ENCODE results near the gene CPNE5.

The CPNE5 gene

GRCh38 chr6:36787210-36787609 is 52.0 kb downstream of the CPNE5 start:
- DNase-seq: no peak

GRCh38 chr6:36786055-36786675 is 53.1 kb downstream of the CPNE5 start:
- DNase-seq: no peak

DNA sequence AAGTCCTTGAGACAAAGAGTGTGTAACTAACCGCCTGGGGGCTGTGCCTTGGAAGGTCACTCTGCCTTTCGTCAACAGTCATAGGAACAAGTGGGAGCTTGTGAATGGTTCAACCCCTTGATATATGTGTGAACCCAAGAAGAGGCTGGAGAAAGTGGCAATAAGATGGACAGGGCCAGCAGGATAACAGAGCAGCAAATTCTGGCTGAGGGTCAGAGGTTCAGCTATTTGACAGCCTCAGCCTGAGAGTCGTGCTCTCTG is 54.9 kb downstream of the CPNE5 start:
- no peak for DNase-seq

GRCh38 chr6:36783603-36784375 is 55.5 kb downstream of the CPNE5 start:
- DNase-seq: no peak

DNA sequence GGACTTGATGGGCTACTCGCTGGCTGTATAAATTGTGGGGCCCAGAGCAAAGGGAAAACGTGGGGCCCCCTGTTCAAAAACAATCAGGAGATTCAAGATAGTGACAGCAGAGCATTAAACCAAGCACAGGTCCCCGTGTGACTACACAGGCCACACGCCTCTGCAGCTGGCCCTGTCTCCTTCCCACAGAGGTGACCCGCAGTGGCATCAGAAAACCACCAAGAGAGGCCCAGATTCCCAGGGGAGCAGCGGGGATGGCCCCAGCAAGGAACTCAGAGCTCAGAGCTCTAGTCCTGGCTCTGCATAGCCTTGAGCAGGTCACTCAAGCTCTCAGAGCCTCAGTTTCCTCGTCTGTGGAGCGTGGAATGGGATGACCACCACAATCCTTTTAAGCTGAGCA is 57.6 kb downstream of the CPNE5 start:
- DNase-seq: no peak

DNA sequence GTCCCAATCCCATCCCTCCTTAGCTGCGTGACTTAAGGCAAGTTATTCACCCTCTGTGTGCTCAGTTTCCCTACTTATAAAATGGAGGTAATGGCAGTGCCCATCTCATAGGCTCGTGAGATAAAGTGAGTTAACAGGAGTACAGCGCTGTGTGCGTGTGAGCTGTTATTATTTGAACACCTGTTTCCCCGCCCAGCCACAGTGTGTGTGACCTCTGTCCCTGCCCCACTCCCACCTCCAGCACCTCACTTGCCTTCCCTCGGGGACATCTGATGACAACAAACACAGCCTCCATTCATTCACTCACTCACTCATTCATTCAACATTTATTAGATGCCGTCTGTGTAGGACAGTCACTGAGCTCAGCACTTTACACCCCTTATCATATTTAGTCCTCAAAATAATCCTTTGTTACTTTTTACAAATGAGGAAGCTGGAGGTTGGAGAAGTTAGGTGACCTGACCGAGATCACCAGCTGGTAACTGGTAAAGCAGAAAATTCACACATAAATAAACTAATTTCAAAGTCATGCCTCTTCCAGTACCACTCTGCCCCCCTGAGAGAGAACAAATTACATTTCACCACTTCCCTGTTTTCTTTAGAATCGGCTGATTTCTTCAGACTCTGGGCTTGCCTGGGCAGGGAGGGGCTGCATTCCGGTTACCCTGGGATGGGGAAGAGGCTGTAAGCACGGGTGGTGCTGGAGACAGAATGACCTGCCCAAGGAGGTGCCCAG is 58.6 kb downstream of the CPNE5 start:
- no peak for DNase-seq

DNA sequence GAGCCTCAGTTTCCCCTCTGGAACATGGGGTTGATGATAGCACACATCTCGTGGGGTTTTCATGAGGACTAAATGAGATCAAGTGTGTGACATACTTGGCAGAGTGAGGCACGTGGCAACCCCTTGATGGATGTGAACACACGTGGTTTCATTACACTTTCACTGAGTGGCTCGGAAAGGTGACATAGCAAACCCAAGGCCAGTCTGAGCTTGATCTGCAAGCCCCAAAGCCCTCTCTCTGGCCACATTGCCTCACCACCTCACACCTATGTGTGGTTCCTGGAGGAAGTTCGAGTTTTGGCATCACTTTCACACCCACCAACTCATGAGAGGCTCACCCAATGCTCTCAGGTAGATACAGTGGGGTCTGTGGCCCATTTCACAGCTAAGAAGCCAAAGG is 60.0 kb downstream of the CPNE5 start:
- DNase-seq: no peak

GRCh38 chr6:36777801-36778200 is 61.4 kb downstream of the CPNE5 start:
- no peak for DNase-seq

DNA sequence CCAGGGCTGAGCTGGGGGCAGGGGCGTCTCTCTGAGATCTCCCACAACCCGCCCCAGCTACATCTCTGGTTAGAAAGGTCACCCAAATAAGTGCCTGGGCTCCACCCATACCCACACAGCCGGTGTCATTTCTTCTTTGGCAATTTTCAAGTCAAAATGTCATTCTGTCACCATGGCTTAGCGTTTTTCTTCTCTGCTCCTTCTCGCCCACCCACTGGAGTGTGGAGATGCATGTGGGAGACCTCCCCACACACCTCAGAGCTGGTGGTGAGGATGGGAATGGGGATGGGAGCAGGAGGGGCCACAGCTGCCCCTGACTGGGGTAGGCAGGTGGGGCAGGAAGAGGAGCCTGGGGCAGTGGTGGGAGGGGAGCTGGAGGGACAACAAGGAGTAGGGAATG is 63.1 kb downstream of the CPNE5 start:
- DNase-seq: no peak

- no peak for DNase-seq
Observed at GRCh38 chr6:36774331-36774730, 64.9 kb downstream of the CPNE5 start.

GRCh38 chr6:36772397-36772796 is 66.8 kb downstream of the CPNE5 start:
- no peak for DNase-seq

DNA sequence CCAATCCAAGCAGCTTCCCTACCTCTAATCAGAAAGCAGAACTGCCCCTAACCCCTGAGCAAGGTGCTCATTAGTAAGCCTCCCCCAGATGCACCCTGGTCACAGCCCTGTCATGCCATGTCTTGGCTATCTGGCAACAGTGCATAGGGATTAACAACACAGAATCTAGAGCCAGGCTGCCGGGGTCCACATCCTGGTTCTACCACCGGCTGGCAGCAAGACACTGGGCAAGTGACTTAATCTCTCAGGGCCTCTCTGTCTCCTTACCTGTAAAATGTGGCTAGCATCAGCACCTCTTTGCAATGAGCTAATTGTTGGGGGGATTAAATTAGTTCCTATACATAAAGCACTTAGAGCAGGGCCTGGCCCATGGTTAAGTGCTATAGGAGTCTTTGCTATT is 68.1 kb downstream of the CPNE5 start:
- no peak for DNase-seq

GRCh38 chr6:36769676-36770499 is 69.4 kb downstream of the CPNE5 start:
- peak; percentile 26 for DNase-seq

GRCh38 chr6:36769183-36769675 is 70.0 kb downstream of the CPNE5 start:
- no peak for DNase-seq

DNA sequence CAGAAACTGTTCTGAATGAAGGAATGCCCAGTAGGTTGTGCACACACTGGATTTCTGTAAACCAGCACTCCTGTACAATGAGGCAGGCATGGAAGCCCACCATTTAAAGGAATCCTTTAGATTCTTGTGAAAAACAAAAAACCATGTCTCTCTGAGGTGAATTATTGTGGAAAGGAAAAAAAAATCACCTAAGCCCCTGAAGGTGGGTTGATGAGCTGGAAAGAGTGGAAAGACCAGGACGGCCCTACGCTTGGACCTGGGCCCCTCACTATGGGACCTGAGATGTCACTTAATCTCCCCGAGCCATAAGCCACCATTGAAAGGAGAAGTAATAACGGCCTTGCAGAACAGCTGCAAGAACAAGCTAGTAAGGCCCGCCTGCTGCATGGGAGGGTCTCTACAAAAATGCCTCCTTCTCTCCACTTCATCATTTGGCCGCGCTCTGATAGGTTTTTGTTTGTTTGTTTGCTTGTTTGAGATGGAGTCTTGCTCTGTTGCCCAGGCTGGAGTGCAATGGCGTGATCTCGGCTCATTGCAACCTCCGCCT is 72.8 kb downstream of the CPNE5 start:
- DNase-seq: no peak

DNA sequence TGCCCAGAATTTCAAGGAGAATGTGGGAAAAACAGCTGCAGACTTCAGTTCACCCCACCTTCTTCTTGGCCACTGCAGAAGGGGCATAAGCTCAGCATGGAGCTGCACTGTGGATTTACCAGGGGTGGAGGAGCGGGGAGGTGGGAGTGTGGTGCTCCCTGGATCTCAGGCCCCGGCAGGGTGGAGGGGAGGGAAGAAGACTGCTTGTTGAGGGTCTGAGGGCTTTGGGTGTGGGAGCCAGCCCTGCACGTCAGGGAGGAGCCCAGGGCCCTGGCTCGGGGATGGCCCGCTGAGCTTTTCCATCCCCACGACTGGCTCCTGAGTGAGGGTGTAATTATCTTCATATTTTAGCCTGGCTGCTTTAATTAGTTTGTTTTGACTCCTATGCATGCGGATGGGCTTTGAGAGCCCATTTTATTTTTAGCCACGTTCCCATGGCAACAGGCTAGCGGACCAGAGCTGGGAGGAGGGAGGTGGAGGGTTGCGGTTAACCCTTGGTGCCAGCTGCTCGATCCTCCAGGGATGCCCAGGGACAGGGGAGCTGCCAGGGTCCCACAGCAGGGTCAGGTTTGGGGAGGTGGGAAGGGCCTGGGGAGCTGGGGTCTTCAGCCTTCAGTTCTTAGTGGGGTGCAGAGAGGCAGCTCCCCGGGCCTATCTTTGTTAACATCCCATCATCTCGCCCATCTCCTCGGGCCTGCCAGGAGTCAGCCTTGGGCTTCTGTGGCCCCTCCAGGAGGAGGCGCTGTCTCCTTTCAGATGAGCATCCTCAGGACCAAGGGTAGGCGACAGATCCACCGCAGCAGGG is 73.4 kb downstream of the CPNE5 start:
- DNase-seq: peak; percentile 73

- DNase-seq: no peak
Observed at GRCh38 chr6:36765190-36765589, 74.1 kb downstream of the CPNE5 start.

GRCh38 chr6:36762123-36762522 is 77.1 kb downstream of the CPNE5 start:
- no peak for DNase-seq

DNA sequence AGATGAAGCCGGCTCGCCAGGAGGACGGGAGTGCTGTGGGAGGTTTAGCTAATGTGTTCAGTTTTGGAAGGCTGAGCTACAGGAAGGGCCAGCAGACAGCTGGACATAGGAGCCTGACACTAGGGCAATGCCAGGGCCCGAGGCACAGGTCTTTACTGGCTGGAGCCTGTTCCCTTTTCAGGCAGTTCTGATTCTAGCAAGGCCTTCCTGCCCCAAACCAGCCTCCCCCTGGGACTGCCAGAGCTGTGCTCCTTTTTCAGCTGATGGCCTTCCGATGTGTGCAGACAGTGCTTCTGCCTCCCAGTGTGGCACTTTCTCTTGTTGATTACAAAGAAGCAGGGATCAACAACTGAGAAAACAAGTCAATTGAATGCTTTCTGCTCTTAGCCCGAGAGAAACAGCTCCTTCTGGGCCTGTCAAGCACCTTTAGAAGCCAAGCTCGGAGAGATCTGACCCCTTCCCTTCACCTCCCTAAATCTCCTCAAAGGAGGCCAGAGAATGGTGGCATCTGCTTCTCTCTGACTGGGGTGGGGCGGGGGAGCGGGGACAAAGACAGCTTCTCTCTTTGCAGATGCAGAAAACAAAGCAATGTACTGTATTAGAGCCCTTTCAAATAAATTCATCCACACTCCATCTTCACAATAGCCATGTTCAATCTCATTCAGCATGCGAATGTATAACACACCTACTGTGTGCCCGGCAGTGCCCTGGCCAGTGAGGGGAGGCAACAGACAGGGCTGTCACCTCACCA is 78.4 kb downstream of the CPNE5 start:
- DNase-seq: no peak

GRCh38 chr6:36759148-36759759 is 80.0 kb downstream of the CPNE5 start:
- peak; percentile 73 for DNase-seq

Data from activated gamma-delta T cell treated with Interleukin-2 at 50 U/mL for 16 hours (primary cell).